Common myeloid progenitor, CD34-positive (primary cell): Measurements from ENCODE around the gene MKKS.
A peak's percentile ranks its signal among the peaks of the same experiment; 100 is the strongest.
"Not testable (repeated sequence)": the region's sequence is repeated elsewhere in the genome, so short reads cannot be mapped to it uniquely, and the experiment has no call there.

Experiments
- CTCF ChIA-PET: fragments of 350-600 bp; sonication (Branson Sonifier 250); formaldehyde crosslinking; loops from one replicate; lab custom pipeline; 2021; ENCODE audit warnings: antibody characterized with exemption; lab: Charles Lee
- POLR2A ChIA-PET: fragments of 350-600 bp; sonication (Branson Sonifier 250); formaldehyde crosslinking; loops from one replicate; lab custom pipeline; 2021; ENCODE audit warnings: antibody characterized with exemption; lab: Charles Lee
- DNase-seq, 3 donors: peaks; one replicate each; pipeline versions ENCODE4 v3.0.0 to v3.0.0-alpha.2; 2013
- H3K27ac ChIP-seq, 2 experiments: 1 replicate in 1 of 2; 2 replicates in 1 of 2; pipeline ENCODE4 v1.7.0; 2013; ENCODE audit warnings: inconsistent platforms in 2 of 2, low read length in 2 of 2, mild to moderate bottlenecking in 2 of 2, low read depth in 1 of 2, moderate library complexity in 1 of 2; ENCODE audit not compliant: severe bottlenecking in 2 of 2, insufficient read depth in 1 of 2, poor library complexity in 1 of 2
- H3K27me3 ChIP-seq, 5 experiments: replicated peaks in 2 of 5; 1 replicate in 3 of 5; 2 replicates in 2 of 5; pipeline versions ENCODE4 v1.6.1 to v1.7.0; 2013; ENCODE audit warnings: low read length in 4 of 5, mild to moderate bottlenecking in 2 of 5, moderate library complexity in 2 of 5, inconsistent platforms in 1 of 5; ENCODE audit not compliant: insufficient read depth in 5 of 5, control insufficient read depth in 4 of 5
- H3K36me3 ChIP-seq, 4 experiments: 1 replicate in 2 of 4; 2 replicates in 2 of 4; pipeline versions ENCODE4 v1.6.1 to v1.7.0; 2013; ENCODE audit warnings: low read length in 3 of 4, control low read depth in 1 of 4, mild to moderate bottlenecking in 1 of 4; ENCODE audit not compliant: control insufficient read depth in 4 of 4, insufficient read depth in 4 of 4
- H3K4me1 ChIP-seq, 4 experiments: 1 replicate in 3 of 4; 2 replicates in 1 of 4; pipeline versions ENCODE4 v1.6.1 to v1.7.1; 2013; ENCODE audit warnings: low read length in 3 of 4, mild to moderate bottlenecking in 3 of 4, control low read depth in 1 of 4, inconsistent platforms in 1 of 4, moderate library complexity in 1 of 4; ENCODE audit not compliant: control insufficient read depth in 4 of 4, insufficient read depth in 4 of 4; ENCODE audit errors: control extremely low read depth in 1 of 4
- H3K4me3 ChIP-seq, 7 experiments: 1 replicate in 4 of 7; 2 replicates in 3 of 7; pipeline versions ENCODE4 v1.5.1 to v1.7.0; 2013; ENCODE audit warnings: mild to moderate bottlenecking in 7 of 7, low read length in 6 of 7, moderate library complexity in 6 of 7, inconsistent platforms in 2 of 7, low read depth in 2 of 7, control low read depth in 1 of 7; ENCODE audit not compliant: insufficient read depth in 4 of 7, control insufficient read depth in 1 of 7; ENCODE audit errors: extremely low read depth in 1 of 7
- H3K9me3 ChIP-seq, 5 experiments: 1 replicate in 4 of 5; 2 replicates in 1 of 5; pipeline versions ENCODE4 v1.6.1 to v1.7.1; 2013; ENCODE audit warnings: low read length in 4 of 5, mild to moderate bottlenecking in 2 of 5, inconsistent platforms in 1 of 5, low read depth in 1 of 5, moderate library complexity in 1 of 5; ENCODE audit not compliant: control insufficient read depth in 4 of 5, insufficient read depth in 2 of 5; ENCODE audit errors: control extremely low read depth in 1 of 5
- WGBS: methylation state at CpG from one replicate; pipeline ENCODE4 v1.1.5; 2013; ENCODE audit not compliant: insufficient coverage; 5-methylcytosine and 5-hydroxymethylcytosine counted together

MKKS gene

GRCh38 chr20:10428008-10428407 lies 6.0 kb downstream of the MKKS start:
- H3K4me3 ChIP-seq, result no peak overlapping the region
- peaks cover 2 to 15% (median 3%) of the 10 kb centered on the region in 4 experiments for H3K36me3 ChIP-seq
- H3K4me1 ChIP-seq, result peaks cover 0 to 22% (median 10%) of the 10 kb centered on the region in 4 experiments
- no peak overlapping the region for H3K27ac ChIP-seq
- no peaks in the 10 kb centered on the region for H3K27me3 ChIP-seq
- no peaks in the 10 kb centered on the region for H3K9me3 ChIP-seq
- ChIA-PET CTCF (interaction anchor here (0.7 to 6.6 kb wide), 8 partner anchors 10 to 815 kb away, joined by 3 to 70 read pairs (median 4); no protein-coding TSS in a partner anchor), POLR2A (no interaction called here)
- no peak for DNase-seq

GRCh38 chr20:10427060-10427692 lies 6.8 kb downstream of the MKKS start:
- 100% methylated on average over 1 of the region's 3 CpGs for WGBS
- peak; percentile 61 to 76 (median 74) for DNase-seq

GRCh38 chr20:10423735-10424134 lies 10.3 kb downstream of the MKKS start:
- Histone ChIP-seq H3K9me3 (no peaks in the 10 kb centered on the region), H3K27me3 (no peaks in the 10 kb centered on the region), H3K4me3 (no peak overlapping the region), H3K27ac (no peak overlapping the region), H3K4me1 (peaks cover 0 to 5% (median 1%) of the 10 kb centered on the region in 4 experiments), H3K36me3 (peaks cover 3 to 12% (median 6%) of the 10 kb centered on the region in 4 experiments)
- no CpG with 5 or more reads among the region's 2 CpGs for WGBS
- ChIA-PET POLR2A (no interaction called here), CTCF (interaction anchor here (0.7 to 6.6 kb wide), 2 partner anchors 345 to 444 kb away, joined by 3 to 70 read pairs; no protein-coding TSS in a partner anchor)
- no peak for DNase-seq

More at GRCh38 chr20:10427060-10427692, 6.8 kb downstream of the MKKS start:
- no peak overlapping the region for H3K27ac ChIP-seq
- H3K4me3 ChIP-seq, result no peak overlapping the region
- peaks cover 0 to 20% (median 7%) of the 10 kb centered on the region in 4 experiments for H3K4me1 ChIP-seq
- ChIA-PET CTCF (interaction anchor here (0.6 to 6.6 kb wide), 28 partner anchors 9 to 1117 kb away, joined by 3 to 70 read pairs (median 4); no protein-coding TSS in a partner anchor), POLR2A (no interaction called here)
- H3K36me3 ChIP-seq, result peaks cover 2 to 15% (median 3%) of the 10 kb centered on the region in 4 experiments
- no peaks in the 10 kb centered on the region for H3K27me3 ChIP-seq
- no peaks in the 10 kb centered on the region for H3K9me3 ChIP-seq

- ChIA-PET POLR2A (no interaction called here), CTCF (interaction anchor here (0.7 kb wide), 1 partner anchor 442 kb away, joined by 3 read pairs; no protein-coding TSS in a partner anchor)
- DNase-seq, result no peak
- 100% methylated on average over 2 of the region's 5 CpGs for WGBS
- no peaks in the 10 kb centered on the region for H3K9me3 ChIP-seq
- no peak overlapping the region for H3K4me3 ChIP-seq
- H3K36me3 ChIP-seq, result peaks cover 3 to 17% (median 10%) of the 10 kb centered on the region in 4 experiments
- H3K27ac ChIP-seq, result no peak overlapping the region
- peaks cover 0 to 13% (median 4%) of the 10 kb centered on the region in 4 experiments for H3K4me1 ChIP-seq
- no peaks in the 10 kb centered on the region for H3K27me3 ChIP-seq
Measured at GRCh38 chr20:10419550-10420133, 14.4 kb downstream of the MKKS start.

- CTCF ChIA-PET, result interaction anchor here (3.2 kb wide), 1 partner anchor 10 kb away, joined by 20 read pairs; no protein-coding TSS in a partner anchor
- H3K4me3 ChIP-seq, POLR2A ChIA-PET, H3K4me1 ChIP-seq, H3K27me3 ChIP-seq, DNase-seq, H3K9me3 ChIP-seq, H3K27ac ChIP-seq: not testable (repeated sequence)
- WGBS, result 100% methylated on average over 1 of the region's 2 CpGs
- H3K36me3 ChIP-seq, result peaks cover 11 to 31% (median 18%) of the 10 kb centered on the region in 4 experiments
Measured at GRCh38 chr20:10417218-10417617, 16.8 kb downstream of the MKKS start.

- H3K36me3 ChIP-seq, result peaks cover 11 to 27% (median 16%) of the 10 kb centered on the region in 4 experiments
Measured at GRCh38 chr20:10415013-10415650, 18.9 kb downstream of the MKKS start.

More at GRCh38 chr20:10415013-10415650, 18.9 kb downstream of the MKKS start:
- ChIA-PET CTCF (no interaction called here), POLR2A (no interaction called here)
- H3K4me1 ChIP-seq, result peaks cover 0 to 8% (median 3%) of the 10 kb centered on the region in 4 experiments
- no peak for DNase-seq
- H3K27me3 ChIP-seq, result no peaks in the 10 kb centered on the region
- H3K4me3 ChIP-seq, result no peak overlapping the region
- no peaks in the 10 kb centered on the region for H3K9me3 ChIP-seq
- no peak overlapping the region for H3K27ac ChIP-seq
- WGBS, result 70% methylated on average over 2 of the region's 3 CpGs
